Measurements from ENCODE around the gene IPCEF1.

Gene IPCEF1

DNA sequence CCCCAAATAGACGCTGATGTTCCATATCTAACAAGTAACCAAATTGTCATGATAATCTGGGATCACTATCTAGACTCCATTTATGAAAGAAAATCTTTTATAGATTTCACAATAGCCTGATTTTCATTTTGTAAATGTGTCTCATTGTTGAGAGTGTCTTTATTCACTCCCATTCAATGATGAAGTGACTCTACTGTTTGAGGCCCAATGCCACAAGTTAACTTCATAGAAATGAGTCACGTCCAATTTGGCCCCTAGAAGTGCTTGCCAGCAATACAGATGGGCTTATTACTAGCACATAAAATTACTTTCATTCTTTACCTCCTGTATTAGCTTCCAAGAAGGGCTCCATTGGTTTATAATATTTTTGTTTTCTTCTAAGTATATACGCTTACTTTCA lies 6.3 kb downstream of the IPCEF1 start:
- H3K4me3 ChIP-seq (ENCODE audit: control insufficient read depth, low read depth, low read length), result no peak overlapping the region
- TF ChIP-seq, protein P1, sequence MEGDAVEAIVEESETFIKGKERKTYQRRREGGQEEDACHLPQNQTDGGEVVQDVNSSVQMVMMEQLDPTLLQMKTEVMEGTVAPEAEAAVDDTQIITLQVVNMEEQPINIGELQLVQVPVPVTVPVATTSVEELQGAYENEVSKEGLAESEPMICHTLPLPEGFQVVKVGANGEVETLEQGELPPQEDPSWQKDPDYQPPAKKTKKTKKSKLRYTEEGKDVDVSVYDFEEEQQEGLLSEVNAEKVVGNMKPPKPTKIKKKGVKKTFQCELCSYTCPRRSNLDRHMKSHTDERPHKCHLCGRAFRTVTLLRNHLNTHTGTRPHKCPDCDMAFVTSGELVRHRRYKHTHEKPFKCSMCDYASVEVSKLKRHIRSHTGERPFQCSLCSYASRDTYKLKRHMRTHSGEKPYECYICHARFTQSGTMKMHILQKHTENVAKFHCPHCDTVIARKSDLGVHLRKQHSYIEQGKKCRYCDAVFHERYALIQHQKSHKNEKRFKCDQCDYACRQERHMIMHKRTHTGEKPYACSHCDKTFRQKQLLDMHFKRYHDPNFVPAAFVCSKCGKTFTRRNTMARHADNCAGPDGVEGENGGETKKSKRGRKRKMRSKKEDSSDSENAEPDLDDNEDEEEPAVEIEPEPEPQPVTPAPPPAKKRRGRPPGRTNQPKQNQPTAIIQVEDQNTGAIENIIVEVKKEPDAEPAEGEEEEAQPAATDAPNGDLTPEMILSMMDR (conservative IDR thresholded peaks at IDR 0.05; ENCODE audit: control insufficient read depth, insufficient read depth, low read depth, low read length), result no peak
- DNase-seq (ENCODE audit: low read depth), result peak; percentile 44

DNA sequence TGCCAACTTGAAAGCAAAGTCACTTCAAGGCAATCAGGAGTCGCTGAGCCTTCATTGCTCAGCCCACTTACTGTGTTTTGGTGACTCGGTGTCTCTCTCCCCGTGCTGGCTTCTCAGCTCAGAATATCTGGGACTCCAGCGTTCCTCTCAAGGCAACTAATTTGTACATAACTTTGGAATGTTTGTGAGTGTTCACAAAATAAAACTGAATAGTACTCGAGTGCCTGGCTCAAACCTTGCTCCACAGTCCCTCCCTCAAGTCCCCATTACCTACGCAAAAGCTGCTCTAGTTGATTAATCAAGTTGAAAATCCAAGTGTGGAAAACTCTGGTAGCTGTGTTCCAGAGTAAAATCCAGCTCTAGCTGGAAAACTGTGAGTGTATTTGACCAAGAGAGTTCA lies 8.6 kb downstream of the IPCEF1 start:
- no peak for DNase-seq (ENCODE audit: low read depth)
- no peak overlapping the region for H3K4me3 ChIP-seq (ENCODE audit: control insufficient read depth, low read depth, low read length)
- TF ChIP-seq, protein P1 (conservative IDR thresholded peaks at IDR 0.05; ENCODE audit: control insufficient read depth, insufficient read depth, low read depth, low read length), result no peak

GRCh38 chr6:154345811-154346210 lies 10.8 kb downstream of the IPCEF1 start:
- no peak for DNase-seq (ENCODE audit: low read depth)
- TF ChIP-seq, protein P1 (conservative IDR thresholded peaks at IDR 0.05; ENCODE audit: control insufficient read depth, insufficient read depth, low read depth, low read length), result no peak

GRCh38 chr6:154343473-154344308 lies 12.9 kb downstream of the IPCEF1 start:
- DNase-seq (ENCODE audit: low read depth), result peak; percentile 68
- TF ChIP-seq, protein P1 (conservative IDR thresholded peaks at IDR 0.05; ENCODE audit: control insufficient read depth, insufficient read depth, low read depth, low read length), result peak; percentile 53
- no peak overlapping the region for H3K4me3 ChIP-seq (ENCODE audit: control insufficient read depth, low read depth, low read length)

More at GRCh38 chr6:154345811-154346210, 10.8 kb downstream of the IPCEF1 start:
- H3K4me3 ChIP-seq (ENCODE audit: control insufficient read depth, low read depth, low read length), result no peak overlapping the region

DNA sequence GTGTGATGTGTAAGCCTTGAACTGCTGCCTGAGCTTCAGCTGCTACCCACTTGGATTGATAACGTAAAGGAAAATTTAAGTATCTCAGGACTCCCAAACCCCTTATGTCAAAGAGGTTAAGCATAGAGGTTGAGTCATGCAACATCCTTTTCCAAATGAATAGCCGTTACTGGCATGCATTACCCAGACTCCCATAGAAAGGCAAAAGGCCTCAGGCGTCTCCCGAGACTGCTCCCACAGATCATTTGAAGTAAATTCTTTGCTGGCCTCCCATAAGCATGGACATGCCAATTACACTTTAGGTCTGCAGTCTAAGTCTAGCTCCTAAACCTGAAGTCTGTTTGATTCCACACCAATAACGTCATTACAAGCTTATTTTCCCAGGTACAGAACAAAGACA lies 14.7 kb downstream of the IPCEF1 start:
- DNase-seq (ENCODE audit: low read depth), result no peak
- TF ChIP-seq, protein P1 (conservative IDR thresholded peaks at IDR 0.05; ENCODE audit: control insufficient read depth, insufficient read depth, low read depth, low read length), result no peak
- H3K4me3 ChIP-seq (ENCODE audit: control insufficient read depth, low read depth, low read length), result no peak overlapping the region

- no peak overlapping the region for H3K4me3 ChIP-seq (ENCODE audit: control insufficient read depth, low read depth, low read length)
- TF ChIP-seq, protein P1 (conservative IDR thresholded peaks at IDR 0.05; ENCODE audit: control insufficient read depth, insufficient read depth, low read depth, low read length), result no peak
- no peak for DNase-seq (ENCODE audit: low read depth)
Observed at GRCh38 chr6:154341336-154341735, 15.3 kb downstream of the IPCEF1 start.

Measured in fibroblast of mammary gland (primary cell).